GM12875 (cell line): Measurements from ENCODE around the gene SLC26A1.

ENCODE experiments used
- H3K4me3 ChIP-seq: one replicate; pipeline ENCODE4 v1.5.1; 2011; ENCODE audit warnings: low read depth, low read length, control low read depth
- CTCF ChIP-seq: IDR thresholded peaks from 2 replicates; pipeline ENCODE4 v1.5.1; 2011; ENCODE audit warnings: low read depth, mild to moderate bottlenecking, control low read depth, inconsistent platforms, low read length, moderate library complexity, borderline replicate concordance; ENCODE audit not compliant: insufficient read depth

SLC26A1 gene

GRCh38 chr4:1006856-1007255, 13.7 kb upstream of the SLC26A1 start:
- H3K4me3 ChIP-seq = no peak overlapping the region
- no peak for TF ChIP-seq CTCF

GRCh38 chr4:1004557-1005485, 11.6 kb upstream of the SLC26A1 start:
- TF ChIP-seq CTCF = no peak

DNA sequence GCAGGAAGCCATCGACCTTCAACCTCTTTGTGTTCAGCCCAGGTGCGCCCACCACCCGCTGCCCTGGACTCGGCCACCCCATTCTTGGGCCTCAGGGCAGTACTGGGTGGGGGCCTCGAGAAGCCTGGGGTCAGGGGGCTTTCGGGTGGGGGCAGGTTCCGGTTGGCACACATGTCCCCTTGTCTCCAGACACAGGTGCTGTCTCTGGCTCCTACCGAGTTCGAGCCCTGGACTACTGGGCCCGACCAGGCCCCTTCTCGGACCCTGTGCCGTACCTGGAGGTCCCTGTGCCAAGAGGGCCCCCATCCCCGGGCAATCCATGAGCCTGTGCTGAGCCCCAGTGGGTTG, 10.8 kb upstream of the SLC26A1 start:
- TF ChIP-seq CTCF = no peak
- no peak overlapping the region for H3K4me3 ChIP-seq

More at GRCh38 chr4:1004557-1005485, 11.6 kb upstream of the SLC26A1 start:
- H3K4me3 ChIP-seq = no peak overlapping the region

DNA sequence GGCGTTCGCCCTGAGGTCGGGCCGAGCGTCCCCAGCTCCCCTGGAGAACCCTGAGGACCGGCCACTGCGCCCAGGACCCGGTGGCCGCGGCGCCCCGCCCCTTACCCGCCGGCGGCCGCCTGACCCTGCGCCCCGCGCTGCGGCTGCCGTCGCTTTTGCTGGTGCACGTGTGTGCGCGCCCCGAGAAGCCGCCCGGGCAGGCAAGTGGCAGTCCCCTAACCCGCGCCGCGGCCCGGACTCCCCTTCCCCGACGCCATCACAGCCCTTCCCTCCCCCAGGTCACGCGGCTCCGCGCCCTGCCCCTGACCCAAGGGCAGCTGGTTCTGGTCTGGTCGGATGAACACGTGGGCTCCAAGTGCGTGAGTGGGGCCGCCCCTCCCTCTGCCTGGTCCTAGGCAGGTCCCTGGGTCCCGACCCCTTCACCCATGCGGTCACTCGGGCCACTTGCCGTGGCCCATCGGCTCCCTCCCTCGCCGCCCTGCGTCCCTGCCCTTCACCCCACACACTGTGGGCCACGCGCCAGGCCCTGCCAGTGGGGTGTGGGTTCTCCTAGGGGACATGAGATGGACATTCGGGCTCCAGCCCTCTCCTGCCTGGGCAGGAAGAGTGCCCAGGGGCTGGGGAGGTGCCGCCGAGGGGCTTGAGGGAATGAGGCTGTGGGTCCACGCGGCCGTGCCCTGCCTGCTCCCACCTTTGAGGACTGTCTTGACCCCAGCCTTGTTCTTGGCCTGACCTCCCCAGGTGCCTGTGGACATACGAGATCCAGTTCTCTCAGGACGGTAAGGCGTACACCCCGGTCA, 10.3 kb upstream of the SLC26A1 start:
- H3K4me3 ChIP-seq = no peak overlapping the region

DNA sequence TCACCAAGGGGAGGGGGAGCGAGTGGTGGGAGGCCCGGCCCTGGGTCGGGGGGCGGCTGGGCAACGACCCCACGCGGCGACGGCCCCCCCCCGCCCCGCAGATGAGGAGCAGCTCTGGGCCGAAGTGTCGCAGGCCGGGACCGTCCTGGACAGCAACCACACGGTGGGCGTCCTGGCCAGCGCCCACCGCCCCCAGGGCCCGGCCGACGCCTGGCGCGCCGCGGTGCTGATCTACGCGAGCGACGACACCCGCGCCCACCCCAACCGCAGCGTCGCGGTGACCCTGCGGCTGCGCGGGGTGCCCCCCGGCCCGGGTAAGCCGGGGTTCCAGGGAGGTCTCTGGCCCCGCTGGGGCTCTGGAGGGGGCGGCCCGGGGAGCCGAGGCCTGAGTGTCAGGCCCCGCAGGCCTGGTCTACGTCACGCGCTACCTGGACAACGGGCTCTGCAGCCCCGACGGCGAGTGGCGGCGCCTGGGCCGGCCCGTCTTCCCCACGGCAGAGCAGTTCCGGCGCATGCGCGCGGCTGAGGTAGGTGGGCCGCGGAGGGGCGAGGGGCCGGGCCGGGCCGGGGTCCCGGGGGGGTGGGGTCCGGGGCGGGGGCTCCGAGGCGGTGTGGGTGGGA, 9.5 kb upstream of the SLC26A1 start:
- H3K4me3 ChIP-seq = no peak overlapping the region
- TF ChIP-seq CTCF = no peak

More for the DNA sequence above, 10.3 kb upstream of the SLC26A1 start:
- TF ChIP-seq CTCF = no peak

DNA sequence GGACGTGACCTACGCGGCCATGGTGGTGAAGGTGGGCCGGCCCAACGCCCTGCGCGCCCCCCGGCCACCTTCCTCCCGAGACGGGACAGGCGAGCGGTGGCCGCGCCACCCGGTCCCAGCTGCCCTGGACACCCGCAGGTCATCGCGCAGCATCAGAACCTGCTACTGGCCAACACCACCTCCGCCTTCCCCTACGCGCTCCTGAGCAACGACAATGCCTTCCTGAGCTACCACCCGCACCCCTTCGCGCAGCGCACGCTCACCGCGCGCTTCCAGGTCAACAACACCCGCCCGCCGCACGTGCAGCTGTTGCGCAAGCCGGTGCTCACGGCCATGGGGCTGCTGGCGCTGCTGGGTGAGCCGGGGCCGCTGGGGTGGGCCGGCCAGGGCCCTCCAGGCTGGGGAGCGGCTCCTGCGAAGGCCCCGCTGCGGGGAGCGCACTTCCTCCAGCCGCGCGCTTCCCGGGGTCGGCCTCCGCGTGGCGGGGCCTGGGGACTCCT, 9.0 kb upstream of the SLC26A1 start:
- no peak for TF ChIP-seq CTCF
- no peak overlapping the region for H3K4me3 ChIP-seq
